VCaP (cell line): ENCODE measurements around the gene LRRC32.

Source experiments
- H3K27ac ChIP-seq: fragments of 450-650 bp; 2 replicates; pipeline ENCODE4 v1.5.1; 2017
- CTCF ChIP-seq: fragments of 450-650 bp; conservative IDR thresholded peaks from 2 replicates; pipeline ENCODE4 v1.5.1; 2017; ENCODE audit warnings: mild to moderate bottlenecking, moderate library complexity

Gene LRRC32

GRCh38 chr11:76627606-76628005 lies 42.9 kb downstream of the LRRC32 start:
- no peak overlapping the region for H3K27ac ChIP-seq

DNA sequence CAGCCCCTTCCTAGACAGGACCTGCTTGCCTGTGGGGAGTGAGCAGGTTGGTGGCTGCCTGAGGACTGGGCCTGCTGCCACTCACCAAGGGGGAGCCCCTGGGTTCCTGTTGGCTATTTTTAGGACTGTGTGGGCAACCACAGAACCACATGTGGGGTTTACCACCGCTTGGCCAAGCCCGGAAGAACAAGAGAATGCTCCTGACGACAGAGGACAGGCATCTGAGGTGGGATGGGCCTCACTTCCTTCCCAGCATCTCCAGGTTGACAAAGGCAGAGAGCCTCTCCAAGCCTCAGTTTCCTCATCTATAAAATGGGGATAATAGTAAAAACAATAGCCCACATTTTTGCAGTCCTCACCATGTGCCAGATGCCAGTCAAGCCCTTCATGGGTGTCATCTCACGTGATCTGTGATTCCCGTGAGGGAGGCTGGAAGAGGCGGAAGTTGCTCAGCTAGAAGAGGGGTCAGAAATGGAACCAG lies 43.6 kb downstream of the LRRC32 start:
- TF ChIP-seq CTCF: no peak
- no peak overlapping the region for H3K27ac ChIP-seq

More at GRCh38 chr11:76627606-76628005, 42.9 kb downstream of the LRRC32 start:
- TF ChIP-seq CTCF: no peak

- no peak overlapping the region for H3K27ac ChIP-seq
- TF ChIP-seq CTCF: no peak
Observed at GRCh38 chr11:76626266-76626665, 44.3 kb downstream of the LRRC32 start.

DNA sequence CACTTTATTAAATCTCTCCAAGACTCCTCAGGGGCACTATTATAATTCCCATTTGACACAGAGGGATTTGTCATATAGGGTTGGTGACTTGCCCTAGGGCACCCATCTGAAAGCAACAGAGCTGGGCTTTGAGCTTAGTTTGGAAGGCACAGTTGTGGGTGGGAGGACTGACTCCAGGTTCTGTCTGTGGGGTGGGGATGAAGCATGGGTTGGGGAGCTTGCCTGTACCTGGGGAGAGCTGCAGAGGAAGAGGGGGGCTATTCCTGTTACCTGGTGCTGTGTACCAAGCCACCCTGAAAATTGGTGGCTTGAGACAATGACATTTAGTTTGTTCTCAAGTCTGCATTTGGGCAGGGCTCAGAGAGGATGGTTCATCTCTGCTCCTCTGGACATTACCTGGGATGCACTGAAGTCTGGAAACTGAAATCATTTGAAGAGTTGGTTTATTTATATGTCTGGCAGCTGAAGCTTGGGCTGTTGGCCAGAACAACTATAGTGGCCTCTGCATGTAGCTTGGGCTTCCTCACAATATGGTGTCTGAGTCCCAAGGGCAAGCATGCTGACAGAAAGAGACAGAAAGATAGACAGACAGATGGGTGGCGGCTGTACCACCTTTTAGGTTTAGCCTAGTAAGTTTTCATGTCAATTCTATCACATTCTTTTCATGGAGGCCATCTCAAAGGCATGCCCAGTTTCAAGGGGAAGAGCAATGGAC lies 44.9 kb downstream of the LRRC32 start:
- TF ChIP-seq CTCF: no peak
- no peak overlapping the region for H3K27ac ChIP-seq

DNA sequence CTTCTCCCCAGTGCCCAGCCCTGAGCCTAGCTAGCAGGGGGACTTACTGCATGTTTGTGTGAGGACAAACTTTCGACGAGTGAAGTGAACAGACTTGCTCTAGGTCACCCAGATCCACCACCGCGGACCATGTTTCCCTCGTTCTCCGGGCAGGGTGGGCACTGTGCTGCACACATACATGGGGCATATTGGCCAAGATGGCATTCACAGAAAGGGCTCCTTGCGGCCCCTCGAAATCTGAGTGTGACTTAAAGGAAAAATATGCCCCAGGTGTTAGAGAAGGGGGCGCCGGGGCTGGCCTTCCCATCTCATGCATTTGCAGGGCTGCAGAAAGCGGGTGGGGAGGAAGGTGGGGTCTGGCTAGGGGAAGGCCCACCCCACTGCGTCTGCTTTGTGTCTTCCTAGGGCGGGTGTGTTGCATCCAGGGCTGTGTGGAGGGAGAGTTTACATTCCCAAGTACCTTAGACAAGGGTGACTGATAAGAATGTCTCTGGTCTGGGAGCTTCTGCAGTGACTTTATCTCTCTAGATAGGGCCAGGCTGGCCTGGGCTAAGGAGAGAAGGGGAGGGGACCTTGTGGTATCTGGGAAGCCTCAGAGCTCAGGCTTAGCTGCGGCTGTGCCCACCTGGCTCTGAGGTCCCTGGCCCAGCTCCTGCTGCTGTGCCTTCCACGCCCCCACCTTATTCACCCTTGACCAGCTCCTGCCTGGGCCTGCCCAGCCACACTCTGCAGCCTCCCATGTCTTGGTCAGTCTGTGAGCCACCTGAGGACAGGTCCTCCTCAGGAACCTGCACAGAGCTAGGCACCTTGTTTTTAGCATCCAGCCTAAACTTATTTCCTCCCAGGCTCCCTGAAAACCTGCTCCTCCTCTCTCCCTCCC lies 45.8 kb downstream of the LRRC32 start:
- no peak for TF ChIP-seq CTCF
- no peak overlapping the region for H3K27ac ChIP-seq

GRCh38 chr11:76623884-76624419 lies 46.6 kb downstream of the LRRC32 start:
- H3K27ac ChIP-seq: no peak overlapping the region
- TF ChIP-seq CTCF: no peak
